ENCODE measurements around the gene KAZN. TPM values are rescaled to one million over a fixed set of nuclear protein-coding genes. Genes with fewer than 3 reads are reported as not detected.

KAZN gene
- total RNA-seq, 1 experiment from 2014 or later, result 2.4 TPM

- no peak overlapping the region for H3K27ac Mint-ChIP-seq (ENCODE audit: unreplicated experiment)
- peaks cover 10% of the 10 kb centered on the region for H3K4me1 Mint-ChIP-seq (ENCODE audit: low read depth, unreplicated experiment)
- 0 out of 2 replicates have a peak, but pooled peaks cover 5% of the 10 kb centered on the region for H3K4me1 ChIP-seq
- BruUV-seq (replicated peaks), result no TSS peak
- no peak overlapping the region for H3K4me3 ChIP-seq (ENCODE audit: low read depth, low read length)
- no peak for TF ChIP-seq CTCF (IDR thresholded peaks at IDR 0.05; ENCODE audit: insufficient read depth in 1 of 2, low read depth in 1 of 2, low read length in 1 of 2, severe bottlenecking in 1 of 2, unreplicated experiment in 1 of 2)
- no peak overlapping the region for H3K4me3 Mint-ChIP-seq (ENCODE audit: unreplicated experiment)
- H3K27me3 Mint-ChIP-seq (ENCODE audit: insufficient read depth, unreplicated experiment), result peaks cover 21% of the 10 kb centered on the region
- no peaks in the 10 kb centered on the region for H3K9me3 Mint-ChIP-seq (ENCODE audit: unreplicated experiment)
- CTCF ChIA-PET, result no interaction called here
- no peaks in the 10 kb centered on the region for H3K9me3 ChIP-seq
- intact Hi-C loops (cut with micrococcal nuclease; ENCODE audit: unreplicated experiment), result loop anchor here (5.0 to 10.0 kb wide), 3 partner anchors 55 to 1138 kb away; no protein-coding TSS in a partner anchor
- H3K36me3 Mint-ChIP-seq (ENCODE audit: insufficient read depth, unreplicated experiment), result no peaks in the 10 kb centered on the region
- no peaks in the 10 kb centered on the region; the same call in none of the 2 replicates for H3K27me3 ChIP-seq (replicated peaks; ENCODE audit: control insufficient read depth, insufficient read depth, low read length)
- no peaks in the 10 kb centered on the region for H3K36me3 ChIP-seq (ENCODE audit: control insufficient read depth, insufficient read depth, low read length)
- no peak for DNase-seq
- POLR2A ChIA-PET, result no interaction called here
Observed at GRCh38 chr1:15102646-15103045, 504.2 kb downstream of the KAZN start.

GRCh38 chr1:15103211-15103610 lies 504.7 kb downstream of the KAZN start:
- Histone ChIP-seq H3K9me3 (no peaks in the 10 kb centered on the region), H3K4me3 (ENCODE audit: low read depth, low read length) (no peak overlapping the region), H3K27me3 (replicated peaks; ENCODE audit: control insufficient read depth, insufficient read depth, low read length) (no peaks in the 10 kb centered on the region; the same call in none of the 2 replicates), H3K4me1 (0 out of 2 replicates have a peak, but pooled peaks cover 5% of the 10 kb centered on the region), H3K36me3 (ENCODE audit: control insufficient read depth, insufficient read depth, low read length) (no peaks in the 10 kb centered on the region)
- ChIA-PET CTCF (no interaction called here), POLR2A (no interaction called here)
- no peak overlapping the region for H3K4me3 Mint-ChIP-seq (ENCODE audit: unreplicated experiment)
- H3K9me3 Mint-ChIP-seq (ENCODE audit: unreplicated experiment), result no peaks in the 10 kb centered on the region
- no TSS peak for BruUV-seq (replicated peaks)
- intact Hi-C loops (cut with micrococcal nuclease; ENCODE audit: unreplicated experiment), result loop anchor here (5.0 to 10.0 kb wide), 3 partner anchors 56 to 1138 kb away; no protein-coding TSS in a partner anchor
- H3K36me3 Mint-ChIP-seq (ENCODE audit: insufficient read depth, unreplicated experiment), result no peaks in the 10 kb centered on the region
- H3K27me3 Mint-ChIP-seq (ENCODE audit: insufficient read depth, unreplicated experiment), result peaks cover 21% of the 10 kb centered on the region
- H3K27ac Mint-ChIP-seq (ENCODE audit: unreplicated experiment), result no peak overlapping the region
- TF ChIP-seq CTCF (IDR thresholded peaks at IDR 0.05; ENCODE audit: insufficient read depth in 1 of 2, low read depth in 1 of 2, low read length in 1 of 2, severe bottlenecking in 1 of 2, unreplicated experiment in 1 of 2), result no peak
- DNase-seq, result no peak
- H3K4me1 Mint-ChIP-seq (ENCODE audit: low read depth, unreplicated experiment), result peaks cover 10% of the 10 kb centered on the region

DNA sequence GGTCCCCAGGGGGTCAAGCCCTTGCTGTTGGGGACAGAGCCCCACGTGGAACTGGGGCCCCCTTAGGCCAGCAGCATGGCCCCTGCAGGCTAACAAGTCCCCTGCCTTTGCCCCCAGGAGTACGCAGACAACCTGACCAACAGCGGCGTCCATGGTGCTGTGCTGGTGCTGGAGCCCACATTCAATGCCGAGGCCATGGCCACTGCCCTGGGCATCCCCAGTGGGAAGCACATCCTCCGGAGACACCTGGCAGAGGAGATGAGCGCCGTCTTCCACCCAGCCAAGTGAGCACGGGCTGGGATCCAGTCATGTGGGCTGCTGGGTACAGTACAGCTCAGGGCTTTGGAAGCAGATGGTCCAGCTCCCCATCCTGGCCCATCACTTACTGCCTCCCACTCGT lies 505.4 kb downstream of the KAZN start:
- Histone ChIP-seq H3K4me3 (ENCODE audit: low read depth, low read length) (no peak overlapping the region), H3K9me3 (no peaks in the 10 kb centered on the region), H3K36me3 (ENCODE audit: control insufficient read depth, insufficient read depth, low read length) (no peaks in the 10 kb centered on the region), H3K27me3 (replicated peaks; ENCODE audit: control insufficient read depth, insufficient read depth, low read length) (no peaks in the 10 kb centered on the region; the same call in none of the 2 replicates), H3K4me1 (0 out of 2 replicates have a peak, but pooled peaks cover 5% of the 10 kb centered on the region)
- ChIA-PET POLR2A (no interaction called here), CTCF (no interaction called here)
- Mint-ChIP-seq H3K9me3 (ENCODE audit: unreplicated experiment) (no peaks in the 10 kb centered on the region), H3K36me3 (ENCODE audit: insufficient read depth, unreplicated experiment) (no peaks in the 10 kb centered on the region), H3K27me3 (ENCODE audit: insufficient read depth, unreplicated experiment) (peaks cover 21% of the 10 kb centered on the region), H3K4me1 (ENCODE audit: low read depth, unreplicated experiment) (peaks cover 10% of the 10 kb centered on the region), H3K4me3 (ENCODE audit: unreplicated experiment) (no peak overlapping the region), H3K27ac (ENCODE audit: unreplicated experiment) (no peak overlapping the region)
- BruUV-seq (replicated peaks), result no TSS peak
- no peak for TF ChIP-seq CTCF (IDR thresholded peaks at IDR 0.05; ENCODE audit: insufficient read depth in 1 of 2, low read depth in 1 of 2, low read length in 1 of 2, severe bottlenecking in 1 of 2, unreplicated experiment in 1 of 2)
- intact Hi-C loops (cut with micrococcal nuclease; ENCODE audit: unreplicated experiment), result loop anchor here (5.0 to 10.0 kb wide), 3 partner anchors 57 to 1139 kb away; no protein-coding TSS in a partner anchor
- no peak for DNase-seq

Measured in Caco-2 (cell line).